SU-DHL-6 (cell line): ENCODE results near the gene CDK19.

ENCODE experiments used
- CTCF ChIP-seq: fragments of 200-600 bp; sonication (generic); IDR thresholded peaks from one replicate; pipeline ENCODE4 v1.5.1; 2017; ENCODE audit warnings: antibody characterized with exemption, mild to moderate bottlenecking, low read length, moderate library complexity; ENCODE audit not compliant: insufficient read depth, poor library complexity, severe bottlenecking
- EZH2phosphoT487 ChIP-seq: fragments of 200-600 bp; sonication (generic), shearing (Covaris generic); conservative IDR thresholded peaks from 2 replicates; pipeline ENCODE4 v1.6.1; 2018; ENCODE audit warnings: mild to moderate bottlenecking, antibody characterized with exemption, low read length, moderate library complexity, mixed read lengths

- TF ChIP-seq CTCF: no peak
- TF ChIP-seq EZH2phosphoT487: no peak
These were observed 47.2 kb downstream of the CDK19 start for GRCh38 chr6:110768057-110768456.
